ENCODE data around the gene ATR. TPM values are rescaled to one million over a fixed set of nuclear protein-coding genes. Genes with fewer than 3 reads are reported as not detected.

Gene ATR
- polyA plus RNA-seq, 1 donor (not counting 4 experiments of a cell fraction or from before 2014, with no cell fraction given) = 30.8 TPM

DNA sequence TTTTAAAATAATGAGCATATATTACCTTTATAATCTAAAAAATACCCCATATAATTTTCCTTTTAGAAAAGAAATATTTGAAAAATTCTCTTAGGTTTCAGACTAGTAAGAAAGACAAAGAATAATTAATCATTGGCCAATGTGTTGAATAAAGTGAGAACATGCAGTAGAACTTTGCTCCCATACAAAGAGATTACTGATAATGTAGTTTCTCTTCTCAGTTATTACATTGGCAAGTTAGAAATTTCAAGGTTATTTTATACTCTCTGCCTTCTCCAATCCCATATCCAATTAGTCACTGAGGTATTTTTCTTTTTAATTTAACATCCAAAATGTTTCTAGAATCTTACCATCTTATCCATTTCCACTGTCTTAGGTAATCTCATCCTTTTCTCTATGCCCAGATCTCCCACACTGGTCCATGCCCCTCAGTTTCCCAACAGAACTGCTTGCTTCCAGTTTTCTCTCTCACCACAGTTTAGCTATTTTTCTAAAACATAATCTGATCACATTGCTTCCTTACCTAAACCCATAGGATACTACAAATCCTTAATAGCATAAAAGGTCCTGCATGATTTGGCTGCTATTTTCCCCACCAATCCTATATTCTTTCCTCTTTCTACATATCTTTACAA lies 141.5 kb downstream of the ATR start:
- Histone ChIP-seq H3K9ac (ENCODE audit: control insufficient read depth, extremely low read depth, insufficient read depth, low read length) (no peak overlapping the region), H4K20me1 (ENCODE audit: control insufficient read depth, extremely low read depth, insufficient read depth, low read length) (no peaks in the 10 kb centered on the region), H2AFZ (ENCODE audit: control insufficient read depth, low read length) (no peak overlapping the region), H3K9me3 (ENCODE audit: control insufficient read depth, low read depth, low read length) (no peaks in the 10 kb centered on the region), H3K27me3 (ENCODE audit: control insufficient read depth, extremely low read depth, insufficient read depth, low read length) (no peaks in the 10 kb centered on the region), H3K4me1 (ENCODE audit: control insufficient read depth, extremely low read depth, insufficient read depth, low read length) (peaks cover 4% of the 10 kb centered on the region), H3K4me2 (ENCODE audit: control insufficient read depth, extremely low read depth, insufficient read depth, low read depth, low read length) (no peak overlapping the region), H3K79me2 (ENCODE audit: control insufficient read depth, insufficient read depth, low read length) (peaks cover 17% of the 10 kb centered on the region), H3K9me1 (ENCODE audit: control insufficient read depth, extremely low read depth, insufficient read depth, low read length) (no peaks in the 10 kb centered on the region), H3K4me3 (ENCODE audit: control insufficient read depth in 2 of 3, extremely low read depth in 1 of 3, insufficient read depth in 2 of 3, low read depth in 1 of 3, low read length in 3 of 3) (no peak overlapping the region), H3K27ac (ENCODE audit: control insufficient read depth, insufficient read depth, low read length) (no peak overlapping the region), H3K36me3 (ENCODE audit: control insufficient read depth in 2 of 2, extremely low read depth in 1 of 2, insufficient read depth in 2 of 2, low read length in 2 of 2) (no peaks in the 10 kb centered on the region)
- DNase-seq (ENCODE audit: low read depth, low spot score) = no peak
- no peak for FAIRE-seq
- dilution Hi-C loops (cut with MboI; ENCODE audit: extremely low pct_ligation_motif_present, low sequenced_read_pairs) = no loop called here
- no peak for TF ChIP-seq EZH2 (IDR thresholded peaks at IDR 0.05; ENCODE audit: low read length)
- TF ChIP-seq, protein P1, sequence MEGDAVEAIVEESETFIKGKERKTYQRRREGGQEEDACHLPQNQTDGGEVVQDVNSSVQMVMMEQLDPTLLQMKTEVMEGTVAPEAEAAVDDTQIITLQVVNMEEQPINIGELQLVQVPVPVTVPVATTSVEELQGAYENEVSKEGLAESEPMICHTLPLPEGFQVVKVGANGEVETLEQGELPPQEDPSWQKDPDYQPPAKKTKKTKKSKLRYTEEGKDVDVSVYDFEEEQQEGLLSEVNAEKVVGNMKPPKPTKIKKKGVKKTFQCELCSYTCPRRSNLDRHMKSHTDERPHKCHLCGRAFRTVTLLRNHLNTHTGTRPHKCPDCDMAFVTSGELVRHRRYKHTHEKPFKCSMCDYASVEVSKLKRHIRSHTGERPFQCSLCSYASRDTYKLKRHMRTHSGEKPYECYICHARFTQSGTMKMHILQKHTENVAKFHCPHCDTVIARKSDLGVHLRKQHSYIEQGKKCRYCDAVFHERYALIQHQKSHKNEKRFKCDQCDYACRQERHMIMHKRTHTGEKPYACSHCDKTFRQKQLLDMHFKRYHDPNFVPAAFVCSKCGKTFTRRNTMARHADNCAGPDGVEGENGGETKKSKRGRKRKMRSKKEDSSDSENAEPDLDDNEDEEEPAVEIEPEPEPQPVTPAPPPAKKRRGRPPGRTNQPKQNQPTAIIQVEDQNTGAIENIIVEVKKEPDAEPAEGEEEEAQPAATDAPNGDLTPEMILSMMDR (optimal IDR thresholded peaks at IDR 0.05 in 1 of 3, IDR thresholded peaks at IDR 0.05 in 1 of 3, conservative IDR thresholded peaks at IDR 0.05 in 1 of 3; ENCODE audit: extremely low read depth in 1 of 3, insufficient read depth in 2 of 3, low read length in 3 of 3) = no peak

DNA sequence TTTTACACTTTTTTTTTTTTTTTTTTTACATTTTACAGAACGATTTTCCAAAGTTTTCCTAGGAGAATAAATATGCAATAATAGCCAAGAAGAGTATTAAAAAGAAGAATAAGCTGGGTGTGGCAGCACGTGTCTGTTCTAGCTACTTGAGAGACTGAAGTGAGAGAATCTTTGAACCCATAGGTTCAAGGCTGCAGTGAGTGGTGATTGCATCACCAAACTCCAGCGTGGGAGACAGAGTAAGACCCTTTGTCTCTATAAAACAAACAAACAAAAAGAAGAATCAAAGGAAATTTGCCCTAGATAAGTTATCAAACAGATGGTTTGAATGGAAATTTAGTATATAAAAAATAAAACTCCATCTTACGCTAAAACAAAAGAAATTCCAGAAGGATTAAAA lies 144.0 kb downstream of the ATR start:
- Histone ChIP-seq H3K4me3 (ENCODE audit: control insufficient read depth in 2 of 3, extremely low read depth in 1 of 3, insufficient read depth in 2 of 3, low read depth in 1 of 3, low read length in 3 of 3) (no peak overlapping the region), H3K79me2 (ENCODE audit: control insufficient read depth, insufficient read depth, low read length) (peaks cover 10% of the 10 kb centered on the region), H3K36me3 (ENCODE audit: control insufficient read depth in 2 of 2, extremely low read depth in 1 of 2, insufficient read depth in 2 of 2, low read length in 2 of 2) (no peaks in the 10 kb centered on the region), H3K9me1 (ENCODE audit: control insufficient read depth, extremely low read depth, insufficient read depth, low read length) (no peaks in the 10 kb centered on the region), H3K27me3 (ENCODE audit: control insufficient read depth, extremely low read depth, insufficient read depth, low read length) (no peaks in the 10 kb centered on the region), H3K4me2 (ENCODE audit: control insufficient read depth, extremely low read depth, insufficient read depth, low read depth, low read length) (no peak overlapping the region), H3K9ac (ENCODE audit: control insufficient read depth, extremely low read depth, insufficient read depth, low read length) (no peak overlapping the region), H3K9me3 (ENCODE audit: control insufficient read depth, low read depth, low read length) (no peaks in the 10 kb centered on the region), H2AFZ (ENCODE audit: control insufficient read depth, low read length) (no peak overlapping the region), H3K4me1 (ENCODE audit: control insufficient read depth, extremely low read depth, insufficient read depth, low read length) (no peaks in the 10 kb centered on the region), H4K20me1 (ENCODE audit: control insufficient read depth, extremely low read depth, insufficient read depth, low read length) (no peaks in the 10 kb centered on the region), H3K27ac (ENCODE audit: control insufficient read depth, insufficient read depth, low read length) (no peak overlapping the region)
- dilution Hi-C loops (cut with MboI; ENCODE audit: extremely low pct_ligation_motif_present, low sequenced_read_pairs) = no loop called here
- DNase-seq (ENCODE audit: low read depth, low spot score) (no peak), FAIRE-seq (no peak)
- TF ChIP-seq, protein P1 (optimal IDR thresholded peaks at IDR 0.05 in 1 of 3, IDR thresholded peaks at IDR 0.05 in 1 of 3, conservative IDR thresholded peaks at IDR 0.05 in 1 of 3; ENCODE audit: extremely low read depth in 1 of 3, insufficient read depth in 2 of 3, low read length in 3 of 3) = no peak
- TF ChIP-seq EZH2 (IDR thresholded peaks at IDR 0.05; ENCODE audit: low read length) = no peak
